Measurements from ENCODE around the gene PUM1. TPM values are rescaled to one million over a fixed set of nuclear protein-coding genes. Genes with fewer than 3 reads are reported as not detected.

PUM1 gene
- total and polyA plus RNA-seq, 2 of the 4 experiments (the other 2 are of a cell fraction), result 75.4 to 137 TPM

GRCh38 chr1:30942326-30942963, 123.1 kb downstream of the PUM1 start:
- H3K18ac ChIP-seq (ENCODE audit: low read depth, low read length), result no peak overlapping the region
- no peak overlapping the region for H4K5ac ChIP-seq (ENCODE audit: low read depth, low read length)
- no TSS peak for BruUV-seq (replicated peaks)
- no peak overlapping the region for H3K4me3 ChIP-seq (ENCODE audit: insufficient read depth, low read depth, low read length)
- H3K23ac ChIP-seq (ENCODE audit: low read depth, low read length), result no peak overlapping the region
- H2BK5ac ChIP-seq (ENCODE audit: low read depth, low read length, poor library complexity, severe bottlenecking), result no peak overlapping the region
- H3K4me2 ChIP-seq (ENCODE audit: low read depth, low read length), result no peak overlapping the region
- no peak overlapping the region for H4K91ac ChIP-seq (ENCODE audit: insufficient read depth, low read depth, low read length)
- no peak overlapping the region for H3K56ac ChIP-seq (ENCODE audit: extremely low read depth, insufficient read depth, low read length)
- H2BK20ac ChIP-seq (ENCODE audit: low read depth, low read length), result no peak overlapping the region
- H3K4ac ChIP-seq (ENCODE audit: low read depth, low read length), result no peak overlapping the region
- ChIA-PET CTCF (interaction anchor here (0.7 kb wide), 1 partner anchor 223 kb away, joined by 11 read pairs; no protein-coding TSS in a partner anchor), POLR2A (ENCODE audit: unreplicated experiment) (no interaction called here)
- H2AFZ ChIP-seq (replicated peaks; ENCODE audit: low read length, poor library complexity), result no peak overlapping the region
- DNase-seq, result no peak
- no peak overlapping the region for H2AK5ac ChIP-seq (ENCODE audit: low read depth, low read length)
- no peak for TF ChIP-seq NFE2L2 (IDR thresholded peaks at IDR 0.05; ENCODE audit: low read depth, low read length)
- TF ChIP-seq CHD1 (IDR thresholded peaks at IDR 0.05; ENCODE audit: low read depth, low read length), result no peak
- no peak overlapping the region for H2AK9ac ChIP-seq (replicated peaks; ENCODE audit: low read depth, low read length, poor library complexity)
- intact Hi-C loops (cut with micrococcal nuclease), result loop anchor here (5.0 kb wide), 1 partner anchor 120 kb away; no protein-coding TSS in a partner anchor
- H3K4me1 ChIP-seq (ENCODE audit: control insufficient read depth, insufficient read depth, low read length), result no peaks in the 10 kb centered on the region; the same call in 1 of the 2 replicates
- H3K27ac ChIP-seq (ENCODE audit: insufficient read depth, low read length), result no peak overlapping the region
- no peak overlapping the region for H3K14ac ChIP-seq (replicated peaks; ENCODE audit: low read depth, low read length)
- H3K36me3 ChIP-seq (ENCODE audit: control insufficient read depth, insufficient read depth, low read length), result peaks cover 41% of the 10 kb centered on the region
- peaks cover 3% of the 10 kb centered on the region; the same call in 1 of the 2 replicates for H4K20me1 ChIP-seq (ENCODE audit: insufficient read depth, low read length)
- H3K9ac ChIP-seq (ENCODE audit: low read depth, low read length), result no peak overlapping the region
- no peaks in the 10 kb centered on the region for H3K9me3 ChIP-seq (ENCODE audit: control insufficient read depth, insufficient read depth, low read length)
- H3K9me1 ChIP-seq (ENCODE audit: insufficient read depth, low read length), result no peaks in the 10 kb centered on the region
- dilution Hi-C loops (cut with HindIII; ENCODE audit: low sequenced_read_pairs, unreplicated experiment), result no loop called here
- no peaks in the 10 kb centered on the region for H3K27me3 ChIP-seq (ENCODE audit: control insufficient read depth, insufficient read depth, low read length)
- H3K79me1 ChIP-seq (ENCODE audit: low read depth in 1 of 2, low read length in 2 of 2), result peaks cover 14 to 34% of the 10 kb centered on the region in 2 experiments; a peak in 3 of 4 replicates
- in situ Hi-C loops (cut with MboI; ENCODE audit: low sequenced_read_pairs), result no loop called here
- no peak overlapping the region for H2BK120ac ChIP-seq (ENCODE audit: low read depth, low read length)
- no peak overlapping the region for H2BK15ac ChIP-seq (ENCODE audit: low read depth, low read length)
- no peak; the same call in 1 of the 2 replicates for ATAC-seq (ENCODE audit: low read depth)
- 100% methylated on average over 1 of the region's 7 CpGs; no CpG with 5 or more reads in 1 of the 2 experiments for WGBS, 2 experiments (ENCODE audit: extremely low coverage in 2 of 2, insufficient read length in 1 of 2)
- H4K8ac ChIP-seq (ENCODE audit: low read depth in 2 of 2, low read length in 2 of 2), result no peak overlapping the region

Measured in IMR-90 (cell line).